Vagina (tissue), 2 donors: ENCODE data around the gene SLC35F1. TPM values are rescaled to one million over a fixed set of nuclear protein-coding genes. Genes with fewer than 3 reads are reported as not detected.

Source experiments
- DNase-seq, 2 donors: peaks; one replicate each; pipeline ENCODE4 v3.0.0-alpha.2; 2017; ENCODE audit errors: extremely low spot score in 2 of 2
- H3K27ac ChIP-seq: fragments of 200-600 bp; sonication (generic); one replicate; pipeline ENCODE4 v1.5.1; 2019
- H3K27me3 ChIP-seq: fragments of 200-600 bp; sonication (generic); one replicate; pipeline ENCODE4 v1.5.1; 2019
- H3K36me3 ChIP-seq, 2 donors: fragments of 200-600 bp; sonication (generic); one replicate each; pipeline ENCODE4 v1.5.1; 2017 to 2019
- H3K4me1 ChIP-seq: fragments of 200-600 bp; sonication (generic); one replicate; pipeline ENCODE4 v1.5.1; 2019
- H3K4me3 ChIP-seq, 2 donors: fragments of 200-600 bp; sonication (generic); 1 replicate in 1 of 2; 2 replicates in 1 of 2; pipeline ENCODE4 v1.5.1; 2016 to 2019
- H3K9me3 ChIP-seq: fragments of 200-600 bp; sonication (generic); one replicate; pipeline ENCODE4 v1.5.1; 2019
- POLR2A ChIP-seq, 2 donors: fragments of 450-650 bp; IDR thresholded peaks; one replicate each; pipeline ENCODE4 v1.6.1; 2017; ENCODE audit warnings: antibody characterized with exemption in 2 of 2, mild to moderate bottlenecking in 2 of 2, moderate library complexity in 2 of 2
- POLR2AphosphoS5 ChIP-seq, 2 donors: sonication (generic); formaldehyde crosslinking; IDR thresholded peaks; one replicate each; pipeline ENCODE4 v1.9.0; 2017; ENCODE audit warnings: antibody characterized with exemption in 2 of 2, mild to moderate bottlenecking in 2 of 2, low read depth in 1 of 2; ENCODE audit not compliant: insufficient read depth in 1 of 2
- intact Hi-C: fragments of 100-400 bp; cut with DNase I; formaldehyde crosslinking; loops from one replicate; pipeline ENCODE4 v1.15.1; 2023
- total RNA-seq: library from RNA; depleted of rRNA; stranded (reverse); fragments of >200 nt; gene quantifications from one replicate; pipeline ENCODE4 v1.2.3, GENCODE V29; 2016
- TF ChIP-seq, protein P1 (sequence below), 3 experiments: fragments of 450-650 bp in 2 of 3; fragments of 200-600 bp in 1 of 3; sonication (generic) in 1 of 3; IDR thresholded peaks; one replicate each; pipeline ENCODE4 v1.5.1; 2017 to 2019; ENCODE audit warnings: antibody characterized with exemption in 3 of 3, mild to moderate bottlenecking in 2 of 3, moderate library complexity in 2 of 3

The SLC35F1 gene
- total RNA-seq, 1 donor from 2014 or later: 2.7 TPM

GRCh38 chr6:118294906-118295305 lies 387.8 kb downstream of the SLC35F1 start:
- Histone ChIP-seq H3K4me1 (no peaks in the 10 kb centered on the region), H3K9me3 (no peaks in the 10 kb centered on the region), H3K4me3 (no peak overlapping the region), H3K27me3 (no peaks in the 10 kb centered on the region), H3K27ac (no peak overlapping the region), H3K36me3 (no peaks in the 10 kb centered on the region)
- DNase-seq: no peak
- intact Hi-C loops: no loop called here
- TF ChIP-seq, protein P1, sequence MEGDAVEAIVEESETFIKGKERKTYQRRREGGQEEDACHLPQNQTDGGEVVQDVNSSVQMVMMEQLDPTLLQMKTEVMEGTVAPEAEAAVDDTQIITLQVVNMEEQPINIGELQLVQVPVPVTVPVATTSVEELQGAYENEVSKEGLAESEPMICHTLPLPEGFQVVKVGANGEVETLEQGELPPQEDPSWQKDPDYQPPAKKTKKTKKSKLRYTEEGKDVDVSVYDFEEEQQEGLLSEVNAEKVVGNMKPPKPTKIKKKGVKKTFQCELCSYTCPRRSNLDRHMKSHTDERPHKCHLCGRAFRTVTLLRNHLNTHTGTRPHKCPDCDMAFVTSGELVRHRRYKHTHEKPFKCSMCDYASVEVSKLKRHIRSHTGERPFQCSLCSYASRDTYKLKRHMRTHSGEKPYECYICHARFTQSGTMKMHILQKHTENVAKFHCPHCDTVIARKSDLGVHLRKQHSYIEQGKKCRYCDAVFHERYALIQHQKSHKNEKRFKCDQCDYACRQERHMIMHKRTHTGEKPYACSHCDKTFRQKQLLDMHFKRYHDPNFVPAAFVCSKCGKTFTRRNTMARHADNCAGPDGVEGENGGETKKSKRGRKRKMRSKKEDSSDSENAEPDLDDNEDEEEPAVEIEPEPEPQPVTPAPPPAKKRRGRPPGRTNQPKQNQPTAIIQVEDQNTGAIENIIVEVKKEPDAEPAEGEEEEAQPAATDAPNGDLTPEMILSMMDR (IDR thresholded peaks at IDR 0.05): no peak
- no peak for TF ChIP-seq POLR2AphosphoS5 (IDR thresholded peaks at IDR 0.05; ENCODE audit: insufficient read depth in 1 of 2, low read depth in 1 of 2)
- TF ChIP-seq POLR2A (IDR thresholded peaks at IDR 0.05): no peak

DNA sequence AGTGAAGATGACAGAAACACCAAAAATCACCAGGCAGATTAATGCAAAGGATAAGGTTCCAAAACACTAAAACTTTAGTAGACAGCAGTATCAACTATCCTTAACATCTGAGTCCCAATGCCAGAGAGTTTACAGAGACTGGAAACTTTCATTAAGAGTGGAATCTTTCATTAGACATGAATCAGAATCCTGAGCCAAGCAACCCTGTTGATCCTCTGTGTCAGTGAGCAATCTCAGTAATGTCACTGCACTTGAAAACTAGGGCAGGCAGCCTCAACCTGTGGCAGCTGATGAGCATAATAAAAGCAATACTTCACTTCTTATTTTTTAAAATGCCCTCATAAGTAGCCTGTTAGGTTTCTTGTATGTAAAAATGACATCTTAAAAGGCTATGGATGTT lies 388.3 kb downstream of the SLC35F1 start:
- no peak for DNase-seq
- Histone ChIP-seq H3K9me3 (no peaks in the 10 kb centered on the region), H3K27me3 (no peaks in the 10 kb centered on the region), H3K4me1 (no peaks in the 10 kb centered on the region), H3K27ac (no peak overlapping the region), H3K36me3 (no peaks in the 10 kb centered on the region), H3K4me3 (no peak overlapping the region)
- TF ChIP-seq POLR2A (IDR thresholded peaks at IDR 0.05) (no peak), POLR2AphosphoS5 (IDR thresholded peaks at IDR 0.05; ENCODE audit: insufficient read depth in 1 of 2, low read depth in 1 of 2) (no peak)
- intact Hi-C loops: no loop called here

- Histone ChIP-seq H3K36me3 (no peaks in the 10 kb centered on the region), H3K4me3 (no peak overlapping the region), H3K27ac (peak overlapping the region; percentile 23), H3K4me1 (no peaks in the 10 kb centered on the region), H3K27me3 (no peaks in the 10 kb centered on the region), H3K9me3 (no peaks in the 10 kb centered on the region)
- TF ChIP-seq POLR2AphosphoS5 (IDR thresholded peaks at IDR 0.05; ENCODE audit: insufficient read depth in 1 of 2, low read depth in 1 of 2) (no peak), POLR2A (IDR thresholded peaks at IDR 0.05) (no peak)
- TF ChIP-seq, protein P1 (IDR thresholded peaks at IDR 0.05): no peak
- no peak for DNase-seq
- intact Hi-C loops: no loop called here
Observed at GRCh38 chr6:118296129-118296901, 389.3 kb downstream of the SLC35F1 start.

GRCh38 chr6:118297821-118298220 lies 390.8 kb downstream of the SLC35F1 start:
- TF ChIP-seq POLR2AphosphoS5 (IDR thresholded peaks at IDR 0.05; ENCODE audit: insufficient read depth in 1 of 2, low read depth in 1 of 2) (no peak), POLR2A (IDR thresholded peaks at IDR 0.05) (no peak)
- TF ChIP-seq, protein P1 (IDR thresholded peaks at IDR 0.05): no peak
- Histone ChIP-seq H3K4me1 (no peaks in the 10 kb centered on the region), H3K9me3 (no peaks in the 10 kb centered on the region), H3K4me3 (no peak overlapping the region), H3K27ac (no peak overlapping the region), H3K27me3 (no peaks in the 10 kb centered on the region), H3K36me3 (no peaks in the 10 kb centered on the region)
- DNase-seq: no peak
- intact Hi-C loops: no loop called here

- H3K4me1 ChIP-seq: no peaks in the 10 kb centered on the region
- TF ChIP-seq, protein P1 (IDR thresholded peaks at IDR 0.05): no peak
- TF ChIP-seq POLR2AphosphoS5 (IDR thresholded peaks at IDR 0.05; ENCODE audit: insufficient read depth in 1 of 2, low read depth in 1 of 2) (no peak), POLR2A (IDR thresholded peaks at IDR 0.05) (no peak)
- no peak for DNase-seq
- intact Hi-C loops: no loop called here
- H3K4me3 ChIP-seq: no peak overlapping the region
- H3K9me3 ChIP-seq: no peaks in the 10 kb centered on the region
- H3K27ac ChIP-seq: no peak overlapping the region
- H3K36me3 ChIP-seq: no peaks in the 10 kb centered on the region
- H3K27me3 ChIP-seq: no peaks in the 10 kb centered on the region
Observed at GRCh38 chr6:118298476-118299427, 391.7 kb downstream of the SLC35F1 start.
